ENCODE results near the gene ATP8A2. TPM values are rescaled to one million over a fixed set of nuclear protein-coding genes. Genes with fewer than 3 reads are reported as not detected.
"Not testable (repeated sequence)": the region's sequence is repeated elsewhere in the genome, so short reads cannot be mapped to it uniquely, and the experiment has no call there.

ATP8A2 gene
- 0.25 TPM for polyA plus RNA-seq (2013, experiment 1 of 2; ENCODE audit: insufficient read length)
- 0.02 TPM for polyA plus RNA-seq (2013, experiment 2 of 2; ENCODE audit: insufficient read length)

GRCh38 chr13:25371875-25372283 lies at the start of gene ATP8A2:
Gene ATP8A2, plus strand, starts transcription at chr13:25371974. Its CDS starts 239 bp downstream, at chr13:25372213.
- no peak for DNase-seq

DNA sequence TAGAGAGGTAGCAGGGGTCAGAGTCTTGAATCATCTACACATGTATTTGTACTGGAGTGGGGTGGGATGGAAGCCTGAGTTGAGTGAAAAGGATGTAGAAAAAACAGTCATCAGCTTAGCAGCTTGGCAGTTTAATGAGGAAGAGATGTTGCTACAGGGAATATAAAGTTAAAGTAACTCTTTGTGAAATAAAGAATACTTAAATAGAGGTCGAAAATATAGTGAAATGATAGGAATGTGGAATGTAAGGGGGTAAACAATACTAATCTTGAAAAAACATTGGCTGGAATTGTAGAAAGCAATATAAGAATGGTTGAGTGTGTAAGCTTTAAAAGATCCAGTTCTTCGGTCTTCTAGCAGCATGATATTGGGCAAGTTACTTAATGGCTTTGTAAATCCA lies 47.7 kb upstream of the ATP8A2 start:
- DNase-seq: no peak

GRCh38 chr13:25329706-25330105 lies 42.1 kb upstream of the ATP8A2 start:
- DNase-seq: peak; percentile 13

DNA sequence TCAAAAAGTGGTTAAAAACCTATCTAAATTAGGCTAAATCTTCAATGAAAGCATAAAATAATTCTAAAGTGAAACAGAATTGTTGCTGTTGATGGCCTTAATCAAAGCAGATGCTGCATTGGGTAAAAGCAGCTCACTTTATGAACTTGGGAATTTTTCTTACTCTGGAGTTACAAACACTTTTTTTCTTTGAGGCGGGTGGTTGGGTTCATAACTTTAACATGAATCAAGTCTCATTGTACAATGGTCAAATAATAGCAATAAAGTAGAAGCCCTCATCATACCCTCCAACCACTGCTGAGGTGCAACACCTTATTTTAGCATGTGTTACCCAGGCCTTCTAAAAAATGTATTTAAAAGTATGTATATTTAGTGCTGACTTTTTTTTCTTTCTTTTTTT lies 41.2 kb upstream of the ATP8A2 start:
- peak; percentile 34 for DNase-seq

- DNase-seq: no peak
Observed at GRCh38 chr13:25335856-25336255, 35.9 kb upstream of the ATP8A2 start.

DNA sequence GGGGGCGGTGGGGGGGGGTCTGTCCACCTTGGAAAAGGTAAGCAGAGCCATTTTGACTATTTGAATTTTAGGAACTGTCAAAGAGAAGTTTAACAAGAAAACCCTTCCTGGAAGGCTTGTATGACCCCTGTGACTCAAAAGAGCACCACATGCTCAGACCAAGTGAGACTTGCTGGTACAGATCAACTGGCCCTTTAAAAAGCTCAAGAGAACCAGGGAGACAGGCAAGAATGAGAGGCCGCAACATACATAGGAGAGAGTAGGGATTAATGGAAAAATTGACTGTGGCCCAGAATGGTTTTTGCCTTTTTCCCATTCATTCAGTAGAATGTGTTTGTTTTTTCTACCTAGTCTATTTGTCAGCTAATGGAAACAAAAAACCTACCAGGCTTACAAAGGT lies 26.2 kb upstream of the ATP8A2 start:
- DNase-seq: no peak

DNA sequence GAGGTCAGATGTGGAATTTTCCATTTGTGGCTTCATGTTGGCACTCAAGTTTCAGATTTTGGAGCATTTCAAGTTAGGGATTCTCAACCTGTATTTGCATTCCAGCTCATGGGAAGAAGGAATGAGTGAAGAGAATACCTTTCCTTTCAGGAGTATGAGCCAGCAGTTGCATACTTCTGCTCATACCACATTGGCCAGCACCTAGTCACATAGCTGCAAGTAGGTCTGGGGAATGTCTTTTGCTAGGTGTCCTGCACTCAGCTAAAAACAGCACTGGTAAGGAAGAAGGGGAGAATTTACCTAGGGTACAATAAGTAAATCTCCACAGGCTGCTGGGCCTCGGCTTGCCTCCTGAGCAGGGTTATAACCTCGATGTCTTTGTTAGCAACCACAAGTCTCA lies 24.6 kb upstream of the ATP8A2 start:
- DNase-seq: no peak

DNA sequence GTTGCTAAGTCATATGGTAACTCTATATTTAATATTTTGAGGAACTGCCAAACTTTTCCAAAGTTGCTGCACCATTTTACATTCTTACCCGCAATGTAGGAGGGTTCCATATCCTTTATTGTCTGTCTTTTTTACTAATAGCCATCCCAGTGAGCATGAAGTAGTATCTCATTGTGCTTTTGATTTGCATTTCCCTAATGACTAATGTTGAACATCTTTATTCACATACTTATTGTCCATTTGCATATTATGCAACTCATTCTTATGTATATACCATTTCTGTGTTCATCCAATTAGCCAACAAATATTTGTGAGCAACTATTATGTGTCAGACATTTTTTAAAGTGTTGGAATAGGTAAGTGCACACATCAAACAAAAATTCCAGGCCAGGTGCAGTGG lies 20.4 kb upstream of the ATP8A2 start:
- no peak for DNase-seq

GRCh38 chr13:25352230-25352629 lies 19.5 kb upstream of the ATP8A2 start:
- no peak for DNase-seq

DNA sequence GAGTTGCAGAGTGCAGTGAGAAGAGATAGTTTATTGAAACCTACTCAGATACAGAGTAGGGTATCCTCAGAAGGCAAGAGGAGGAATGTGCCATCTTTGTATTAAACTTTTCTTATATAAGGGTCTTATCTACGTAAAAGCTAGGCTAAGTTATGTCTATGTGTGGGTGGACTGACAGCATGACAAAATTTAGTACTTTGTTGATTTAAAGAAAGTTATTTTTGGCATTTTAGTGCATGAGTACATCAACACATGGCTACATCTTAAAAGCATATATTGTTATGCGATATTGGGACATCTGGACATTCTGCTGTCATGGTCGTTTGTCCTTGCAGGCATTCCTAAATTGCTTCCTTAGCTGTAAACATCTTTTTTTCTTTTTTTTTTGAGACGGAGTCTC lies 19.0 kb upstream of the ATP8A2 start:
- DNase-seq: no peak

DNA sequence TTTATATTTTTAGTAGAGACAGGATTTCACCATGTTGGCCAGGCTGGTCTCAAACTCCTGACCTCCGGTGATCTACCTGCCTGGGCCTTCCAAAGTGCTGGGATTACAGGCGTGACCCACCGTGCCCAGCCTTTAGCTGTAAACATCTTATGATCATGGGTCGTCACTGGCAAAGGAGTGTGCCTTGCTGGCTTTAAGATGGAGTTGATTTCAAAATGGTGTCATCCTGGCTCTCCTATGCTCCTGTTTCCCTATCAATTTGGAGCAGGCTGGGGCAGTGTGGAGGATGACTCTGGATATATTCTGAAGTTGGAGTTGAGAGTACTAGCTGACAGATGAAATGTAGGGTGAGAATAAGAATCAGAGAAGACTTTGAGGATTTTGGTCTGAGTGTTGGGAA lies 18.4 kb upstream of the ATP8A2 start:
- DNase-seq: no peak

- no peak for DNase-seq
Observed at GRCh38 chr13:25354377-25354776, 17.4 kb upstream of the ATP8A2 start.

GRCh38 chr13:25360443-25360842 lies 11.3 kb upstream of the ATP8A2 start:
- DNase-seq: not testable (repeated sequence)

DNA sequence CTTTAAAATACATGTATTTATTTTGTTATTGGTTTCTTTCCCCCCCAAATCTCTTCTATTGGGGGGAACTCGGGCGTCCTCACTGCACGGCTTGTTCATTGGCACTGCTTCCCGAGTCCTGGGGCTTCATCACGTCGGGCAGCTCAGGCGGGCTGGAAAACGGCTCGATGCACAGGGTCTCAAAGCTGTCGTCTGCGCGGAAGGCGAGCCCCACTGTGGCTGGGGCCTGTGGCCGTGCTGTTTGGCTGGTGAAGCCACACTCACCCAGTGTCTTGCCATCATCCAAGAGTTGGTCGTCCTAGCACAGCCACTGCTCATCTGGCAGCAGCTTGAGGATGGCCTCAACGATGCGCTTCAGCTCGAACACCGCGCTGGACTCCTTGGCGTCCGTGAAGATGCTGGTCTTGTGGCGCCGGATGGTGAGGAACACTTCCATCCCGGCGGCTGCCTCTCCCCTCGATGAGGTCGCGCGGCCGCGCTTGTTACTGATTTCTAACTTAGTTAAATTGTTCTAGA lies 6.0 kb upstream of the ATP8A2 start:
- DNase-seq: no peak

DNA sequence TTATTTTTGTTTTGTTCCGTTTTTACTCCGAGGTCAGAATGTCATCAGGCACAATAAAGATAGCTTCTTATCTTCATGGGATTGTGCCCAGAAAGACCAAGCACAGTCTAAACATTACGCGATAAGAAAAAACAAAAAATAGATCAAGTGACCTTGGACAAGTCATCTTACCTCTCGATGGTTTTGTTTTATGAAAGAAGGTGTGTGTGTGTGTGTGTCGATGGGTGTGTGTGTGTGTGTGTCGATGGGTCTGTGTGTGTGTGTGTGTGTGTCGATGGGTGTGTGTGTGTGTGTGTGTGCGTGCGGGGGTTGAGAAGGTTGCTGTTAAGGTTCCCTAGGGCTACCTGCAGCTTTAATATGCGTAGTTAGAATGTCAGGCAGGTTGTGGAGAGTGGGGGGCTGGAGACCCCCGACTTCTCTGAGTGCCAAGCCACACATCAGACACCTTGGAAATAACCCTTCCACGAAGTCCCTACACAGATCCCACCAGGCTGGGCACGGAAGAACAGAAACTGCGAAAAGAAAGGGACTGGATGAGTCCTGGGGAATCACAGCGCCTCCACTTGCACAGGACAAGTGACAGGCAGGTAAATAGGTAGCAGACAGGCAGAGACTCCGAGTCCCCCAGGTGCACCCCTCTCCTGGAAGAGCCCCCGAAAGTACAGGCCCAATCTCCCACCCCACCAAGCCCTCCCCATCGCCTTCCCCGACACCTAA lies 458 bp upstream of the ATP8A2 start:
- DNase-seq: no peak

GRCh38 chr13:25372284-25373081 lies 709 bp downstream of the ATP8A2 start:
- no peak for DNase-seq

GRCh38 chr13:25375727-25376358 lies 4.1 kb downstream of the ATP8A2 start:
- peak; percentile 36 for DNase-seq

- no peak for DNase-seq
Observed at GRCh38 chr13:25377244-25377962, 5.6 kb downstream of the ATP8A2 start.

DNA sequence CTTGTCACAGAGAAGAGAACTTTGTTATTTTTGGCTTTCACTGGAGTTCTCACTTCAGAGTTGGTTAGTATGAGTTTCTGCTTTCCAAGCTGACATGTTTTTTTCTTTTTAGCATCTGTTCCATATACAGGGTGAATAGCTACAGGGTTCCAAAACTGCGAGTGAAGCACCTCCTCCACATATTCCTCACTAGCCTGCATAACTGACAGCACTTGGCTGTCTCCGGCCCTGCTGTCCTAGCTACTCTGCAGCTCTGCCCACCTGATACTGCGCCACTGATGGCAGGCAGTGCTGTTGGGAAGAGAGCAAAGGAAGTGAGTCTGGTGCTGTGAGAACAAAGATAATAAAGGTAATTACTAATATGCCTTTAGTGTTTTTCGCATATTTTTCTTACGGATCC lies 6.8 kb downstream of the ATP8A2 start:
- no peak for DNase-seq

DNA sequence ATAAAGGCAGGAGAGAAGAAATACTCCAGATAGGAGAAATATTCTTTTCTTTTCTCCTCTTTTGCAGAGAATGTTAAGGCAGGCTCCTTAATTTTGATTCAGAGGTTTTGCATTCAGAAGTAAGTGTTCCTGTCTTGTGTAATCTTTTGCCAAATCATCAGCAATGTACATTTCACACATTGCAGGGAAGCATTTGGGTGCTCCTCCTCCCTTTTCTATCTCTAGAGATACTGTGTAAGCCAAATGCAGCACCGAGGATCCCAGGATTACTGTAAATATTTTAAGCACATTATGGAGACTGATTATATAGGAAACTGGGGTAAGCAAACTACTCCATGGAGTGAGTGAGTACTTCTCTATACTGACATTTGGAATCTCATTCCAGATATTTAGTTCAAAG lies 7.2 kb downstream of the ATP8A2 start:
- no peak for DNase-seq

- DNase-seq: no peak
Observed at GRCh38 chr13:25380082-25380481, 8.3 kb downstream of the ATP8A2 start.

DNA sequence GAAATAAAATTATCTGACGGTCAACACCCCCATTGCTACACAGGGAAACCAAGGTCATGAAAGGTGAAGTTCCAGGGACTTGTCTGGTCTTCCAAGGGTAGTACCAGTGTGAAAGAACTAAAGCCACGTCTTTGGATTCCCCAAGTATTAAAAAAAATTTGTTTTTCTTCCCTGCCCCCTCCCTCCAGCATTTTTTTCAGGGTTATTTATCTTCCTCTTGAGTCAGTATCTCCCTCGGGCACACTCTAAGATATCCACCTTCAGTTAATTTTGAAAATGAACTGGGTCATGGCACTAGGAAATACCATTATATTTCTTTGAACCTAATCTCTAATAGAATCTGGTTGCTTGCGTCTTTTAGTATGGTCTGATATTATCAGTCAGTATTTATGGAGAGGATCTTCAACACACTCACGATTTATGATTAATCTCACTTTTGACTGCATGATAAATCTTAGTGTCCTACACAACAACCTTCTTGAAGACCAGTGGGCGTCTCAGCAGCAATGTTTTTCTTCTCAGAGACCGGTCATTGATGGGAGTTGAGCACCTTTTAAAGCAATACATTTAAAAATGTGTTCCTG lies 9.1 kb downstream of the ATP8A2 start:
- no peak for DNase-seq
